H1 (cell line): Measurements from ENCODE around the gene KRTAP2-4. TPM values are rescaled to one million over a fixed set of nuclear protein-coding genes. Genes with fewer than 3 reads are reported as not detected.

Source experiments
- CTCF ChIA-PET: fragments of 300-600 bp; sonication (Branson Sonifier 250); formaldehyde crosslinking; loops from one replicate; lab custom pipeline; 2021; ENCODE audit not compliant: partially characterized antibody; lab: Charles Lee
- POLR2A ChIA-PET: fragments of 300-600 bp; sonication (Branson Sonifier 250); formaldehyde crosslinking; loops from one replicate; lab custom pipeline; 2021; ENCODE audit warnings: inconsistent platforms; ENCODE audit not compliant: partially characterized antibody; lab: Charles Lee
- DNase-seq, 2 experiments: peaks; one replicate each; pipeline versions ENCODE4 v3.0.0 to v3.0.0-alpha.2; 2010 to 2022; ENCODE audit warnings: low spot score in 2 of 2, low read depth in 1 of 2, mixed read lengths in 1 of 2
- FAIRE-seq: peaks from 2 replicates; lab custom pipeline; 2011; peaks lifted over from hg19 to GRCh38; lab: Jason Lieb, UNC
- H2AFZ ChIP-seq: 2 replicates; pipeline ENCODE4 v1.8.1; 2012; ENCODE audit warnings: low read length, inconsistent platforms
- H2AK5ac ChIP-seq: 2 replicates; pipeline ENCODE4 v1.6.1; 2013; ENCODE audit warnings: low read depth, low read length
- H2BK120ac ChIP-seq: replicated peaks from 2 replicates; pipeline ENCODE3; 2013; ENCODE audit warnings: low read depth, low read length, inconsistent platforms
- H2BK12ac ChIP-seq: 2 replicates; pipeline ENCODE4 v1.6.1; 2013; ENCODE audit warnings: low read depth, low read length
- H2BK15ac ChIP-seq: 2 replicates; pipeline ENCODE4 v1.6.1; 2013; ENCODE audit warnings: low read length
- H2BK20ac ChIP-seq: 2 replicates; pipeline ENCODE4 v1.6.1; 2013; ENCODE audit warnings: low read length
- H2BK5ac ChIP-seq: 2 replicates; pipeline ENCODE4 v1.6.1; 2013; ENCODE audit warnings: low read depth, low read length
- H3K14ac ChIP-seq: 2 replicates; pipeline ENCODE4 v1.6.1; 2013; ENCODE audit warnings: inconsistent platforms; ENCODE audit not compliant: insufficient read length
- H3K18ac ChIP-seq: 2 replicates; pipeline ENCODE4 v1.6.1; 2013; ENCODE audit warnings: low read length; ENCODE audit errors: extremely low read depth
- H3K23ac ChIP-seq: 2 replicates; pipeline ENCODE4 v1.6.1; 2013; ENCODE audit warnings: inconsistent platforms; ENCODE audit not compliant: insufficient read length
- H3K23me2 ChIP-seq: 2 replicates; pipeline ENCODE4 v1.6.1; 2013; ENCODE audit warnings: low read depth, low read length
- H3K27ac ChIP-seq: 2 replicates; pipeline ENCODE4 v1.6.1; 2011; ENCODE audit warnings: low read depth, low read length, inconsistent platforms
- H3K27me3 ChIP-seq, 4 experiments: replicated peaks in 1 of 4; 1 replicate in 1 of 4; 2 replicates in 3 of 4; pipeline versions ENCODE4 v1.6.1 to v1.8.1; 2011 to 2013; ENCODE audit warnings: low read length in 3 of 4, mild to moderate bottlenecking in 3 of 4, inconsistent platforms in 2 of 4, mixed read lengths in 2 of 4, moderate library complexity in 1 of 4; ENCODE audit not compliant: control insufficient read depth in 3 of 4, insufficient read depth in 3 of 4; ENCODE audit errors: extremely low read depth in 1 of 4
- H3K36me3 ChIP-seq, 4 experiments: 2 replicates each; pipeline versions ENCODE4 v1.6.1 to v1.8.1; 2011 to 2013; ENCODE audit warnings: mild to moderate bottlenecking in 4 of 4, low read length in 3 of 4, moderate library complexity in 2 of 4, control low read depth in 1 of 4, inconsistent platforms in 1 of 4; ENCODE audit not compliant: insufficient read depth in 4 of 4, control insufficient read depth in 2 of 4
- H3K4ac ChIP-seq: replicated peaks from 2 replicates; pipeline ENCODE3; 2013; ENCODE audit warnings: low read length, low read depth, mixed read lengths, inconsistent platforms; ENCODE audit not compliant: insufficient read length
- H3K4me1 ChIP-seq, 4 experiments: replicated peaks in 1 of 4; 1 replicate in 1 of 4; 2 replicates in 3 of 4; pipeline versions ENCODE4 v1.6.1 to v1.8.1; 2011 to 2013; ENCODE audit warnings: low read length in 3 of 4, inconsistent platforms in 2 of 4, mixed read lengths in 1 of 4; ENCODE audit not compliant: insufficient read depth in 4 of 4, control insufficient read depth in 3 of 4
- H3K4me2 ChIP-seq, 2 experiments: 2 replicates each; pipeline versions ENCODE4 v1.6.1 to v1.8.1; 2011 to 2013; ENCODE audit warnings: low read depth in 2 of 2, low read length in 2 of 2, control low read depth in 1 of 2, inconsistent platforms in 1 of 2, mild to moderate bottlenecking in 1 of 2; ENCODE audit not compliant: insufficient read depth in 1 of 2
- H3K4me3 ChIP-seq, 4 experiments: fragments of 200-600, 300-600 bp in 1 of 4; sonication (generic), shearing (Covaris generic), sonication (Bioruptor Twin) in 1 of 4; 2 replicates each; pipeline versions ENCODE4 v1.5.1 to v1.8.1; 2011 to 2016; ENCODE audit warnings: low read length in 4 of 4, low read depth in 3 of 4, control low read depth in 2 of 4, inconsistent platforms in 2 of 4, mild to moderate bottlenecking in 2 of 4, mixed read lengths in 1 of 4, moderate library complexity in 1 of 4; ENCODE audit not compliant: insufficient read depth in 2 of 4; ENCODE audit errors: extremely low read depth in 1 of 4
- H3K56ac ChIP-seq: replicated peaks from 2 replicates; pipeline ENCODE3; 2013; ENCODE audit warnings: low read depth, mild to moderate bottlenecking, mixed read lengths, low read length, inconsistent platforms; ENCODE audit not compliant: insufficient read length
- H3K79me1 ChIP-seq: 2 replicates; pipeline ENCODE4 v1.6.1; 2013; ENCODE audit warnings: low read depth, low read length, control low read depth
- H3K79me2 ChIP-seq, 2 experiments: 2 replicates each; pipeline versions ENCODE4 v1.6.1 to v1.8.1; 2012 to 2013; ENCODE audit warnings: low read length in 2 of 2, mild to moderate bottlenecking in 2 of 2, inconsistent platforms in 1 of 2; ENCODE audit not compliant: insufficient read depth in 2 of 2, control insufficient read depth in 1 of 2
- H3K9ac ChIP-seq, 4 experiments: replicated peaks in 1 of 4; 1 replicate in 1 of 4; 2 replicates in 3 of 4; pipeline versions ENCODE4 v1.6.1 to v1.8.1; 2011 to 2013; ENCODE audit warnings: low read depth in 3 of 4, low read length in 3 of 4, control low read depth in 2 of 4, mild to moderate bottlenecking in 2 of 4, moderate library complexity in 2 of 4, inconsistent platforms in 1 of 4; ENCODE audit errors: extremely low read depth in 1 of 4
- H3K9me3 ChIP-seq, 2 experiments: 2 replicates each; pipeline versions ENCODE4 v1.6.1 to v1.8.1; 2012 to 2013; ENCODE audit warnings: mild to moderate bottlenecking in 2 of 2, moderate library complexity in 2 of 2, control low read depth in 1 of 2, inconsistent platforms in 1 of 2, low read depth in 1 of 2, low read length in 1 of 2, mixed read lengths in 1 of 2; ENCODE audit not compliant: insufficient read depth in 2 of 2
- H4K20me1 ChIP-seq, 2 experiments: replicated peaks in 1 of 2; 2 replicates each; pipeline versions ENCODE3 to v1.8.1; 2011 to 2013; ENCODE audit warnings: inconsistent platforms in 2 of 2, low read length in 2 of 2, mild to moderate bottlenecking in 1 of 2; ENCODE audit not compliant: insufficient read depth in 2 of 2, control insufficient read depth in 1 of 2
- H4K5ac ChIP-seq: 2 replicates; pipeline ENCODE4 v1.6.1; 2013; ENCODE audit warnings: low read length, low read depth, mixed read lengths, inconsistent platforms; ENCODE audit not compliant: insufficient read length
- H4K8ac ChIP-seq: 2 replicates; pipeline ENCODE4 v1.8.0; 2013; ENCODE audit warnings: mild to moderate bottlenecking, moderate library complexity, low read length, inconsistent platforms; ENCODE audit not compliant: insufficient read depth; ENCODE audit errors: extremely low read depth
- H4K91ac ChIP-seq: replicated peaks from 2 replicates; pipeline ENCODE3; 2013; ENCODE audit warnings: low read length, mixed read lengths, inconsistent platforms; ENCODE audit not compliant: insufficient read length
- CHD1 ChIP-seq: IDR thresholded peaks from 2 replicates; pipeline ENCODE4 v1.6.1; 2012; ENCODE audit warnings: low read depth, low read length, improper control_type of control experiment
- FOSL1 ChIP-seq: IDR thresholded peaks from 2 replicates; pipeline ENCODE4 v1.6.1; 2011; ENCODE audit warnings: mild to moderate bottlenecking, low read depth, low read length, moderate library complexity; ENCODE audit not compliant: insufficient read depth
- HDAC2 ChIP-seq, 2 experiments: fragments of 300-600 bp in 1 of 2; sonication (generic) in 1 of 2; IDR thresholded peaks; 2 replicates each; pipeline ENCODE4 v1.6.1; 2011 to 2012; ENCODE audit warnings: low read depth in 2 of 2, low read length in 2 of 2, mild to moderate bottlenecking in 2 of 2, moderate library complexity in 2 of 2, borderline replicate concordance in 1 of 2, inconsistent platforms in 1 of 2
- NANOG ChIP-seq: IDR thresholded peaks from 2 replicates; pipeline ENCODE4 v1.6.1; 2011; ENCODE audit warnings: low read length, low read depth, mild to moderate bottlenecking, inconsistent platforms; ENCODE audit not compliant: insufficient read depth, poor library complexity, severe bottlenecking
- NRF1 ChIP-seq: IDR thresholded peaks from 2 replicates; pipeline ENCODE4 v1.6.1; 2011; ENCODE audit warnings: mild to moderate bottlenecking, low read depth, low read length, improper control_type of control experiment
- RAD21 ChIP-seq, 2 experiments: IDR thresholded peaks in 1 of 2; conservative IDR thresholded peaks in 1 of 2; 2 replicates each; pipeline ENCODE4 v1.6.1; 2011; ENCODE audit warnings: low read depth in 2 of 2, low read length in 2 of 2, improper control_type of control experiment in 1 of 2, inconsistent platforms in 1 of 2, mild to moderate bottlenecking in 1 of 2, moderate library complexity in 1 of 2
- RBBP5 ChIP-seq: IDR thresholded peaks from 2 replicates; pipeline ENCODE4 v1.7.1; 2012; ENCODE audit warnings: low read depth, mild to moderate bottlenecking, inconsistent platforms, low read length, moderate library complexity, borderline replicate concordance
- ZNF274 ChIP-seq: IDR thresholded peaks from 2 replicates; pipeline ENCODE4 v1.7.0; 2012; ENCODE audit warnings: low read length, borderline replicate concordance; ENCODE audit errors: extremely low read depth
- polyA plus RNA-seq, 7 experiments: library from polyadenylated mRNA; depleted of rRNA in 3 of 7; stranded (reverse) in 5 of 7; unstranded in 2 of 7; fragments of >200 nt in 5 of 7; fragments of 200-250 nt in 2 of 7; gene quantifications; 1 replicate in 5 of 7; 2 replicates in 1 of 7; 4 replicates in 1 of 7; pipeline versions ENCODE4 v1.2.1 to v1.2.3, GENCODE V29; 2011 to 2013; ENCODE audit warnings: missing spikeins in 2 of 7, mixed read lengths in 2 of 7
- total RNA-seq: library from RNA; stranded (reverse); fragmentation: NEBNext Ultra II Directional; extraction: Animal tissue kit (Norgen Biotek cat#: 25700); gene quantifications from 2 replicates; pipeline ENCODE4 v1.2.1, GENCODE V29; 2021

The KRTAP2-4 gene
- total and polyA plus RNA-seq, 2 of the 8 experiments (the other 6 are each of a cell fraction or from before 2014, with no cell fraction given): not detected

DNA sequence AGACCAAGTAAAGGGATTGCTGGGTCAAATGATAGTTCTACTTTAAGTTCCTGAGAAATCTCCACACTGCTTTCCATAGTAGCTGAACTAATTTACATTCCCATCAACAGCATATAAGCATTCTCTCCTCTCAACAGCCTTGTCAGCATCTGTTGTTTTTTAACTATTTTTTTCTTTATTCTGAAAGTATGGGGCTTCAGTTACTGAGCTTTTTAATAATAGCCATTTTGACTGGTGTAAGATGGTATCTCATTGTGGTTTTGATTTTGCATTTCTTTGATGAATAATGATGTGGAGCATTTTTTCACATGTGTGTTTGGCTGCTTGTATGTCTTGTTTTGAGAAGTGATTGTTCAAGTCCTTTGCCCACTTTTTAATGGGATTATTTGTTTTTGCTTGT is 13.1 kb downstream of the KRTAP2-4 start:
- CTCF ChIA-PET: no interaction called here
- H3K23me2 ChIP-seq: no peaks in the 10 kb centered on the region
- H4K8ac ChIP-seq: no peak overlapping the region
- no peak overlapping the region for H3K4ac ChIP-seq
- H3K9me3 ChIP-seq: 0 out of 4 replicates have a peak, but pooled peaks cover 0 to 2% of the 10 kb centered on the region in 2 experiments
- no peak overlapping the region for H2AK5ac ChIP-seq
- H2BK15ac ChIP-seq: no peak overlapping the region
- H3K36me3 ChIP-seq: no peaks in the 10 kb centered on the region
- H2BK120ac ChIP-seq: no peak overlapping the region
- no peak overlapping the region for H3K4me3 ChIP-seq
- H3K79me2 ChIP-seq: no peaks in the 10 kb centered on the region
- no peak overlapping the region for H3K27ac ChIP-seq
- no peak overlapping the region for H3K9ac ChIP-seq
- no peak overlapping the region for H3K18ac ChIP-seq
- no peak for DNase-seq
- no peaks in the 10 kb centered on the region for H4K20me1 ChIP-seq
- H3K79me1 ChIP-seq: no peaks in the 10 kb centered on the region
- FAIRE-seq: no peak
- H3K56ac ChIP-seq: no peak overlapping the region
- no peak overlapping the region for H2AFZ ChIP-seq
- H2BK12ac ChIP-seq: no peak overlapping the region
- H4K91ac ChIP-seq: no peak overlapping the region
- no peak overlapping the region for H2BK20ac ChIP-seq
- H3K14ac ChIP-seq: no peak overlapping the region
- no peak overlapping the region for H2BK5ac ChIP-seq
- no peak overlapping the region for H3K23ac ChIP-seq
- peaks cover 0 to 2% (median 0%) of the 10 kb centered on the region in 4 experiments; a peak in 1 of 7 replicates for H3K4me1 ChIP-seq
- no peak overlapping the region for H4K5ac ChIP-seq
- no peaks in the 10 kb centered on the region for H3K27me3 ChIP-seq
- POLR2A ChIA-PET: no interaction called here
- H3K4me2 ChIP-seq: no peak overlapping the region
- TF ChIP-seq HDAC2 (IDR thresholded peaks at IDR 0.05; ENCODE audit: borderline replicate concordance in 1 of 2, low read depth in 2 of 2, low read length in 2 of 2): no peak
- TF ChIP-seq NANOG: no peak
- no peak for TF ChIP-seq ZNF274
- TF ChIP-seq RBBP5: no peak
- no peak for TF ChIP-seq RAD21 (IDR thresholded peaks at IDR 0.05 in 1 of 2, conservative IDR thresholded peaks at IDR 0.05 in 1 of 2; ENCODE audit: low read depth in 2 of 2, low read length in 2 of 2)
- TF ChIP-seq FOSL1: no peak
- no peak for TF ChIP-seq CHD1
- TF ChIP-seq NRF1: no peak
